Neutrophil (primary cell): Measurements from ENCODE around the gene PPP3R1.

Experiments
- H3K27ac ChIP-seq: fragments of 200-600 bp; sonication (generic); 2 replicates; pipeline ENCODE4 v1.5.1; 2016; ENCODE audit warnings: mild to moderate bottlenecking, moderate library complexity
- H3K27me3 ChIP-seq: fragments of 200-600 bp; sonication (generic); 2 replicates; pipeline ENCODE4 v1.6.0; 2016; ENCODE audit warnings: mild to moderate bottlenecking
- H3K36me3 ChIP-seq: fragments of 200-600 bp; sonication (generic); 2 replicates; pipeline ENCODE4 v1.5.1; 2017
- H3K4me1 ChIP-seq, 2 experiments: fragments of 200-600 bp in 1 of 2; sonication (generic) in 1 of 2; 1 replicate in 1 of 2; 2 replicates in 1 of 2; pipeline versions ENCODE4 v1.5.1 to v1.6.1; 2013 to 2016; ENCODE audit warnings: low read depth in 1 of 2, low read length in 1 of 2, mild to moderate bottlenecking in 1 of 2, moderate library complexity in 1 of 2; ENCODE audit not compliant: control insufficient read depth in 1 of 2, insufficient read depth in 1 of 2
- H3K4me3 ChIP-seq, 2 experiments: fragments of 200-600 bp in 1 of 2; sonication (generic) in 1 of 2; 1 replicate in 1 of 2; 2 replicates in 1 of 2; pipeline ENCODE4 v1.5.1; 2013 to 2016; ENCODE audit warnings: low read depth in 1 of 2, low read length in 1 of 2, mild to moderate bottlenecking in 1 of 2, moderate library complexity in 1 of 2
- H3K9me3 ChIP-seq: fragments of 200-600 bp; sonication (generic); 2 replicates; pipeline ENCODE4 v1.5.1; 2016
- CTCF ChIP-seq: fragments of 200-600 bp; sonication (generic); IDR thresholded peaks from 2 replicates; pipeline ENCODE4 v1.5.1; 2016; ENCODE audit warnings: antibody characterized with exemption

PPP3R1 gene

GRCh38 chr2:68258851-68259250, 6.5 kb upstream of the PPP3R1 start:
- Histone ChIP-seq H3K9me3 (no peaks in the 10 kb centered on the region), H3K4me3 (no peak overlapping the region), H3K27me3 (no peaks in the 10 kb centered on the region), H3K4me1 (peaks cover 14 to 21% of the 10 kb centered on the region in 2 experiments), H3K36me3 (no peaks in the 10 kb centered on the region), H3K27ac (no peak overlapping the region)
- no peak for TF ChIP-seq CTCF

GRCh38 chr2:68256093-68256450, 3.7 kb upstream of the PPP3R1 start:
- H3K4me1 ChIP-seq: peaks cover 22 to 33% of the 10 kb centered on the region in 2 experiments
- TF ChIP-seq CTCF: no peak
- H3K36me3 ChIP-seq: no peaks in the 10 kb centered on the region
- H3K27ac ChIP-seq: peak overlapping the region; percentile 22
- no peaks in the 10 kb centered on the region for H3K27me3 ChIP-seq
- H3K4me3 ChIP-seq: no peak overlapping the region
- no peaks in the 10 kb centered on the region for H3K9me3 ChIP-seq

- TF ChIP-seq CTCF: no peak
- H3K36me3 ChIP-seq: no peaks in the 10 kb centered on the region
- no peaks in the 10 kb centered on the region for H3K27me3 ChIP-seq
- peaks cover 46 to 53% of the 10 kb centered on the region in 2 experiments for H3K4me1 ChIP-seq
- H3K4me3 ChIP-seq: peak overlapping the region; percentile 74 to 87
- no peaks in the 10 kb centered on the region for H3K9me3 ChIP-seq
- H3K27ac ChIP-seq: peak overlapping the region; percentile 99
These were observed 1.1 kb upstream of the PPP3R1 start for GRCh38 chr2:68253219-68254068.

- Histone ChIP-seq H3K27ac (peak overlapping the region; percentile 99), H3K36me3 (no peaks in the 10 kb centered on the region), H3K27me3 (no peaks in the 10 kb centered on the region), H3K9me3 (no peaks in the 10 kb centered on the region), H3K4me1 (peaks cover 61 to 67% of the 10 kb centered on the region in 2 experiments), H3K4me3 (peak overlapping the region; percentile 74 to 87)
- no peak for TF ChIP-seq CTCF
These were observed 405 bp downstream of the PPP3R1 start for GRCh38 chr2:68251855-68252399.

- Histone ChIP-seq H3K4me3 (peak overlapping the region; percentile 74 to 87), H3K4me1 (peaks cover 67 to 73% of the 10 kb centered on the region in 2 experiments), H3K27me3 (no peaks in the 10 kb centered on the region), H3K27ac (peak overlapping the region; percentile 99), H3K36me3 (no peaks in the 10 kb centered on the region), H3K9me3 (no peaks in the 10 kb centered on the region)
- TF ChIP-seq CTCF: peak; percentile 74
These were observed 1.0 kb downstream of the PPP3R1 start for GRCh38 chr2:68251187-68251854.
